Neural cell (in vitro differentiated cells): ENCODE data around the gene GABRB1. TPM values are rescaled to one million over a fixed set of nuclear protein-coding genes. Genes with fewer than 3 reads are reported as not detected.
A peak's percentile ranks its signal among the peaks of the same experiment; 100 is the strongest.

Source experiments
- H2AFZ ChIP-seq: fragments of 200-600, 300-800 bp; sonication (generic), shearing (Covaris generic); 2 replicates; pipeline ENCODE4 v1.6.0; 2014; ENCODE audit warnings: low read depth, mild to moderate bottlenecking, antibody characterized with exemption, low read length, moderate library complexity
- H3F3A ChIP-seq: fragments of 200-600 bp; shearing (Covaris generic); 2 replicates; pipeline ENCODE4 v1.6.1; 2016; ENCODE audit warnings: mild to moderate bottlenecking, moderate library complexity, mixed read lengths, antibody characterized with exemption, low read length; ENCODE audit not compliant: insufficient read depth, poor library complexity, severe bottlenecking
- H3K27ac ChIP-seq: fragments of 200-600, 300-800 bp; sonication (generic), shearing (Covaris generic); 2 replicates; pipeline ENCODE4 v1.5.1; 2014; ENCODE audit warnings: mild to moderate bottlenecking, low read length, moderate library complexity
- H3K27me3 ChIP-seq: fragments of 300-800, 200-600 bp; sonication (generic), shearing (Covaris generic); 2 replicates; pipeline ENCODE4 v1.6.0; 2014; ENCODE audit warnings: mild to moderate bottlenecking, low read depth, low read length, moderate library complexity; ENCODE audit not compliant: insufficient read depth
- H3K36me3 ChIP-seq: fragments of 300-800, 200-600 bp; sonication (generic), shearing (Covaris generic); 2 replicates; pipeline ENCODE4 v1.5.1; 2014; ENCODE audit warnings: mild to moderate bottlenecking, antibody characterized with exemption, low read length, moderate library complexity; ENCODE audit not compliant: insufficient read depth
- H3K4me2 ChIP-seq: fragments of 300-800, 200-600 bp; sonication (generic), shearing (Covaris generic); 2 replicates; pipeline ENCODE4 v1.6.0; 2014; ENCODE audit warnings: mild to moderate bottlenecking, low read length
- H3K4me3 ChIP-seq: fragments of 300-800, 200-600 bp; sonication (generic), shearing (Covaris generic); 2 replicates; pipeline ENCODE4 v1.5.1; 2014; ENCODE audit warnings: mild to moderate bottlenecking, low read length, moderate library complexity
- H3K79me2 ChIP-seq: fragments of 200-600 bp; shearing (Covaris generic); replicated peaks from 2 replicates; pipeline ENCODE4 v1.6.0; 2014; ENCODE audit warnings: mild to moderate bottlenecking, low read length, moderate library complexity; ENCODE audit not compliant: insufficient read depth
- H3K9ac ChIP-seq: fragments of 300-800, 200-600 bp; sonication (generic), shearing (Covaris generic); 2 replicates; pipeline ENCODE4 v1.6.1; 2016; ENCODE audit warnings: mild to moderate bottlenecking, low read length, mixed read lengths
- H3K9me2 ChIP-seq: fragments of 200-600 bp; shearing (Covaris generic); 2 replicates; pipeline ENCODE4 v1.6.1; 2016; ENCODE audit warnings: mild to moderate bottlenecking, low read length, mixed read lengths; ENCODE audit not compliant: insufficient read depth
- H3K9me3 ChIP-seq: fragments of 200-600, 300-800 bp; sonication (generic), shearing (Covaris generic); 2 replicates; pipeline ENCODE4 v1.6.1; 2016; ENCODE audit warnings: mild to moderate bottlenecking, mixed run types, low read length, moderate library complexity, mixed read lengths
- H4K20me1 ChIP-seq: fragments of 200-600 bp; shearing (Covaris generic); 2 replicates; pipeline ENCODE4 v1.6.1; 2016; ENCODE audit warnings: mild to moderate bottlenecking, mixed run types; ENCODE audit not compliant: insufficient read depth
- EP300 ChIP-seq: fragments of 450-650 bp; conservative IDR thresholded peaks from 2 replicates; pipeline ENCODE4 v1.6.1; 2014; ENCODE audit warnings: antibody characterized with exemption, mild to moderate bottlenecking, moderate library complexity; ENCODE audit not compliant: poor library complexity, severe bottlenecking
- EZH2 ChIP-seq: fragments of 200-600, 300-800 bp; shearing (Covaris generic), sonication (generic); IDR thresholded peaks from 2 replicates; pipeline ENCODE4 v1.6.1; 2014; ENCODE audit warnings: antibody characterized with exemption, low read length, borderline replicate concordance, mild to moderate bottlenecking; ENCODE audit not compliant: insufficient read depth, poor library complexity, severe bottlenecking
- MXI1 ChIP-seq: fragments of 450-650 bp; conservative IDR thresholded peaks from 2 replicates; pipeline ENCODE4 v1.6.1; 2014; ENCODE audit warnings: antibody characterized with exemption, mild to moderate bottlenecking; ENCODE audit not compliant: poor library complexity, severe bottlenecking
- POLR2AphosphoS5 ChIP-seq: IDR thresholded peaks from 2 replicates; pipeline ENCODE4 v1.6.1; 2012
- RAD21 ChIP-seq: fragments of 450-650 bp; conservative IDR thresholded peaks from 2 replicates; pipeline ENCODE4 v1.6.1; 2014; ENCODE audit warnings: antibody characterized with exemption, mild to moderate bottlenecking, moderate library complexity
- SMC3 ChIP-seq: fragments of 450-650 bp; conservative IDR thresholded peaks from 2 replicates; pipeline ENCODE4 v1.6.1; 2014; ENCODE audit warnings: antibody characterized with exemption, mild to moderate bottlenecking, moderate library complexity; ENCODE audit not compliant: poor library complexity
- TAF1 ChIP-seq: IDR thresholded peaks from 2 replicates; pipeline ENCODE4 v1.6.1; 2012; ENCODE audit warnings: low read depth
- polyA plus RNA-seq: library from polyadenylated mRNA; depleted of rRNA; stranded (reverse); fragments of >200 nt; gene quantifications from 2 replicates; pipeline ENCODE4 v1.2.3, GENCODE V29; 2014
- TF ChIP-seq, protein P1 (sequence below): IDR thresholded peaks from 2 replicates; pipeline ENCODE4 v1.6.1; 2012; ENCODE audit warnings: borderline replicate concordance
- TF ChIP-seq, protein P2 (sequence below): fragments of 450-650 bp; IDR thresholded peaks from 2 replicates; pipeline ENCODE4 v1.5.1; 2014; ENCODE audit warnings: antibody characterized with exemption, mild to moderate bottlenecking, moderate library complexity; ENCODE audit not compliant: poor library complexity, severe bottlenecking

Gene GABRB1
- polyA plus RNA-seq, 1 donor from 2014 or later: 1.0 TPM

DNA sequence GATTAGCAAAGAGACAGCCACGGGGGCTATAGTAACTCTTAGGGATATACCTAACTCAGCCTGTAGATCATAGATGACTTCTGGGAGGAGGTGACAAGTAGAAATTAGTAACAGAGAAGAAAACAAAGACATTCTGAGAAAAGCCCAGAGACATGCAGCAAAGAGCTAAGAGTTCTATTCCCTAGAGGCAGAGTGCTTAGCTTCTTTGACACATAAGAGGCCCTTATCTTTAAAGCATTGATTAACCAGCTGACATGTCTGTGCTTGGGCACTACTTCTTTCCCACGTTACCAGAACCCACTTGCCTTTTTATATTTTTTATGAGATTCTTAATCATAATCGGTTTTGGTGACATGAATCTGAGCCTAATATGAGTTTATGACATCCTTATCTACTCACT, 179.5 kb downstream of the GABRB1 start:
- H3K27me3 ChIP-seq: no peaks in the 10 kb centered on the region
- H3K9me2 ChIP-seq: no peaks in the 10 kb centered on the region
- TF ChIP-seq RAD21 (no peak), TAF1 (no peak), SMC3 (no peak), EZH2 (no peak), EP300 (no peak), POLR2AphosphoS5 (no peak), MXI1 (no peak)
- TF ChIP-seq, protein P1, sequence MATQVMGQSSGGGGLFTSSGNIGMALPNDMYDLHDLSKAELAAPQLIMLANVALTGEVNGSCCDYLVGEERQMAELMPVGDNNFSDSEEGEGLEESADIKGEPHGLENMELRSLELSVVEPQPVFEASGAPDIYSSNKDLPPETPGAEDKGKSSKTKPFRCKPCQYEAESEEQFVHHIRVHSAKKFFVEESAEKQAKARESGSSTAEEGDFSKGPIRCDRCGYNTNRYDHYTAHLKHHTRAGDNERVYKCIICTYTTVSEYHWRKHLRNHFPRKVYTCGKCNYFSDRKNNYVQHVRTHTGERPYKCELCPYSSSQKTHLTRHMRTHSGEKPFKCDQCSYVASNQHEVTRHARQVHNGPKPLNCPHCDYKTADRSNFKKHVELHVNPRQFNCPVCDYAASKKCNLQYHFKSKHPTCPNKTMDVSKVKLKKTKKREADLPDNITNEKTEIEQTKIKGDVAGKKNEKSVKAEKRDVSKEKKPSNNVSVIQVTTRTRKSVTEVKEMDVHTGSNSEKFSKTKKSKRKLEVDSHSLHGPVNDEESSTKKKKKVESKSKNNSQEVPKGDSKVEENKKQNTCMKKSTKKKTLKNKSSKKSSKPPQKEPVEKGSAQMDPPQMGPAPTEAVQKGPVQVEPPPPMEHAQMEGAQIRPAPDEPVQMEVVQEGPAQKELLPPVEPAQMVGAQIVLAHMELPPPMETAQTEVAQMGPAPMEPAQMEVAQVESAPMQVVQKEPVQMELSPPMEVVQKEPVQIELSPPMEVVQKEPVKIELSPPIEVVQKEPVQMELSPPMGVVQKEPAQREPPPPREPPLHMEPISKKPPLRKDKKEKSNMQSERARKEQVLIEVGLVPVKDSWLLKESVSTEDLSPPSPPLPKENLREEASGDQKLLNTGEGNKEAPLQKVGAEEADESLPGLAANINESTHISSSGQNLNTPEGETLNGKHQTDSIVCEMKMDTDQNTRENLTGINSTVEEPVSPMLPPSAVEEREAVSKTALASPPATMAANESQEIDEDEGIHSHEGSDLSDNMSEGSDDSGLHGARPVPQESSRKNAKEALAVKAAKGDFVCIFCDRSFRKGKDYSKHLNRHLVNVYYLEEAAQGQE: no peak
- TF ChIP-seq, protein P2, sequence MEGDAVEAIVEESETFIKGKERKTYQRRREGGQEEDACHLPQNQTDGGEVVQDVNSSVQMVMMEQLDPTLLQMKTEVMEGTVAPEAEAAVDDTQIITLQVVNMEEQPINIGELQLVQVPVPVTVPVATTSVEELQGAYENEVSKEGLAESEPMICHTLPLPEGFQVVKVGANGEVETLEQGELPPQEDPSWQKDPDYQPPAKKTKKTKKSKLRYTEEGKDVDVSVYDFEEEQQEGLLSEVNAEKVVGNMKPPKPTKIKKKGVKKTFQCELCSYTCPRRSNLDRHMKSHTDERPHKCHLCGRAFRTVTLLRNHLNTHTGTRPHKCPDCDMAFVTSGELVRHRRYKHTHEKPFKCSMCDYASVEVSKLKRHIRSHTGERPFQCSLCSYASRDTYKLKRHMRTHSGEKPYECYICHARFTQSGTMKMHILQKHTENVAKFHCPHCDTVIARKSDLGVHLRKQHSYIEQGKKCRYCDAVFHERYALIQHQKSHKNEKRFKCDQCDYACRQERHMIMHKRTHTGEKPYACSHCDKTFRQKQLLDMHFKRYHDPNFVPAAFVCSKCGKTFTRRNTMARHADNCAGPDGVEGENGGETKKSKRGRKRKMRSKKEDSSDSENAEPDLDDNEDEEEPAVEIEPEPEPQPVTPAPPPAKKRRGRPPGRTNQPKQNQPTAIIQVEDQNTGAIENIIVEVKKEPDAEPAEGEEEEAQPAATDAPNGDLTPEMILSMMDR: no peak
- peak overlapping the region; percentile 61 for H3K27ac ChIP-seq
- no peaks in the 10 kb centered on the region for H3K9me3 ChIP-seq
- H4K20me1 ChIP-seq: no peaks in the 10 kb centered on the region
- no peak overlapping the region for H3K9ac ChIP-seq
- H3K4me2 ChIP-seq: no peak overlapping the region
- no peak overlapping the region for H3K4me3 ChIP-seq
- peaks cover 4% of the 10 kb centered on the region for H3F3A ChIP-seq
- H3K79me2 ChIP-seq: no peaks in the 10 kb centered on the region
- H3K36me3 ChIP-seq: no peaks in the 10 kb centered on the region
- no peak overlapping the region for H2AFZ ChIP-seq

DNA sequence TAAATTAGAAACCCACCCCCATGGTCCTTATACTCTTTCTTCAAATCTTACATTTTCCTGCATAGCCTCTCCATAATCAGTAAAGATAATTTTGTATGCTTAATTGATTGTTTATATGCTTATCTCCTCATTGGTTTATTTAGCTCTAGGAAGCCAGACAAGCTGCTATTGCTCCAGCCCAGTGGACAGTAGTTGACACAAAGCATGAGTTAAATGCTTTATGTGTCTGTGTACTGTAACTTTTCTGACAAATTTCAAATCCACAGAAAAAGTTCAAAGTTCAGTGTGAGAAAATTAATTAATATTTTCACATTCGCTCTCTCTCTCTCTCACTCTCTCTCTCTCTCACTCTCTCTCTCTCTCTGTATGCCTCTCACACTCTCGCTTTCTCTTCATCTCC, 181.7 kb downstream of the GABRB1 start:
- no peak overlapping the region for H3K4me3 ChIP-seq
- peak overlapping the region; percentile 32 for H3K9ac ChIP-seq
- TF ChIP-seq MXI1: no peak
- TF ChIP-seq TAF1: no peak
- TF ChIP-seq EZH2: no peak
- no peak for TF ChIP-seq POLR2AphosphoS5
- TF ChIP-seq SMC3: no peak
- no peak for TF ChIP-seq RAD21
- no peak for TF ChIP-seq EP300
- TF ChIP-seq, protein P2: no peak
- TF ChIP-seq, protein P1: no peak
- H3F3A ChIP-seq: peaks cover 4% of the 10 kb centered on the region
- H3K36me3 ChIP-seq: no peaks in the 10 kb centered on the region
- no peaks in the 10 kb centered on the region for H3K27me3 ChIP-seq
- H2AFZ ChIP-seq: no peak overlapping the region
- H3K4me2 ChIP-seq: no peak overlapping the region
- no peaks in the 10 kb centered on the region for H3K79me2 ChIP-seq
- H4K20me1 ChIP-seq: no peaks in the 10 kb centered on the region
- H3K9me3 ChIP-seq: no peaks in the 10 kb centered on the region
- peak overlapping the region; percentile 58 for H3K27ac ChIP-seq
- no peaks in the 10 kb centered on the region for H3K9me2 ChIP-seq
